Naive B cell (primary cell): ENCODE results near the gene KCNQ1. TPM values are rescaled to one million over a fixed set of nuclear protein-coding genes. Genes with fewer than 3 reads are reported as not detected.
A peak's percentile ranks its signal among the peaks of the same experiment; 100 is the strongest.

Experiments used
- ATAC-seq, 2 donors: fragments of 150-1000 bp; cut with Tn5 transposase; 2 replicates each; pipeline ENCODE4 v1.10.0; 2021; ENCODE audit warnings: low read depth in 2 of 2, mild to moderate bottlenecking in 2 of 2, moderate library complexity in 2 of 2
- DNase-seq: peaks from one replicate; pipeline ENCODE4 v3.0.0; 2022
- H3K27ac Mint-ChIP-seq, 6 donors: one replicate each; pipeline ENCODE4 v1.8.0; 2020 to 2022; ENCODE audit warnings: mild to moderate bottlenecking in 6 of 6, mixed read lengths in 6 of 6, moderate library complexity in 5 of 6, inconsistent platforms in 2 of 6
- H3K27me3 Mint-ChIP-seq, 3 donors: one replicate each; pipeline ENCODE4 v1.8.0; 2021 to 2022; ENCODE audit warnings: mixed read lengths in 3 of 3, mild to moderate bottlenecking in 1 of 3
- H3K36me3 Mint-ChIP-seq, 2 donors: one replicate each; pipeline ENCODE4 v1.8.0; 2020 to 2022; ENCODE audit warnings: mixed read lengths in 2 of 2, inconsistent platforms in 1 of 2, mild to moderate bottlenecking in 1 of 2
- H3K4me1 Mint-ChIP-seq, 3 donors: one replicate each; pipeline ENCODE4 v1.8.0; 2020 to 2022; ENCODE audit warnings: mixed read lengths in 3 of 3, inconsistent platforms in 1 of 3, mild to moderate bottlenecking in 1 of 3, moderate library complexity in 1 of 3
- H3K4me3 Mint-ChIP-seq, 8 donors: one replicate each; pipeline ENCODE4 v1.8.0; 2020 to 2022; ENCODE audit warnings: mild to moderate bottlenecking in 8 of 8, mixed read lengths in 8 of 8, moderate library complexity in 8 of 8, inconsistent platforms in 2 of 8
- H3K9me3 Mint-ChIP-seq, 7 donors: one replicate each; pipeline ENCODE4 v1.8.0; 2020 to 2022; ENCODE audit warnings: mixed read lengths in 7 of 7, mild to moderate bottlenecking in 5 of 7, inconsistent platforms in 2 of 7, moderate library complexity in 1 of 7
- polyA plus RNA-seq, 6 donors: library from polyadenylated mRNA; unstranded; fragments of 300-500 nt; fragmentation: Illumina TruSeq; gene quantifications; one replicate each; pipeline ENCODE4 v1.2.3, GENCODE V29; 2021; ENCODE audit warnings: low read depth in 6 of 6

The KCNQ1 gene
- polyA plus RNA-seq, 6 donors from 2014 or later, result 9.3 to 22.6 (median 10.3) TPM

GRCh38 chr11:2716376-2717095, 271.7 kb downstream of the KCNQ1 start:
- Mint-ChIP-seq H3K4me3 (no peak overlapping the region), H3K9me3 (no peaks in the 10 kb centered on the region), H3K36me3 (no peaks in the 10 kb centered on the region)

GRCh38 chr11:2717561-2718325, 272.9 kb downstream of the KCNQ1 start:
- H3K27me3 Mint-ChIP-seq, result peaks cover 0 to 4% (median 0%) of the 10 kb centered on the region in 3 donors
- H3K27ac Mint-ChIP-seq, result peak overlapping the region in 1 of 6 donors; percentile 15
- DNase-seq (no peak), ATAC-seq (no peak)
- H3K4me3 Mint-ChIP-seq, result no peak overlapping the region
- no peaks in the 10 kb centered on the region for H3K9me3 Mint-ChIP-seq
- no peaks in the 10 kb centered on the region for H3K4me1 Mint-ChIP-seq
- no peaks in the 10 kb centered on the region for H3K36me3 Mint-ChIP-seq

More at GRCh38 chr11:2716376-2717095, 271.7 kb downstream of the KCNQ1 start:
- Mint-ChIP-seq H3K27me3 (peaks cover 0 to 4% (median 0%) of the 10 kb centered on the region in 3 donors), H3K27ac (no peak overlapping the region), H3K4me1 (no peaks in the 10 kb centered on the region)
- ATAC-seq (no peak), DNase-seq (no peak)

DNA sequence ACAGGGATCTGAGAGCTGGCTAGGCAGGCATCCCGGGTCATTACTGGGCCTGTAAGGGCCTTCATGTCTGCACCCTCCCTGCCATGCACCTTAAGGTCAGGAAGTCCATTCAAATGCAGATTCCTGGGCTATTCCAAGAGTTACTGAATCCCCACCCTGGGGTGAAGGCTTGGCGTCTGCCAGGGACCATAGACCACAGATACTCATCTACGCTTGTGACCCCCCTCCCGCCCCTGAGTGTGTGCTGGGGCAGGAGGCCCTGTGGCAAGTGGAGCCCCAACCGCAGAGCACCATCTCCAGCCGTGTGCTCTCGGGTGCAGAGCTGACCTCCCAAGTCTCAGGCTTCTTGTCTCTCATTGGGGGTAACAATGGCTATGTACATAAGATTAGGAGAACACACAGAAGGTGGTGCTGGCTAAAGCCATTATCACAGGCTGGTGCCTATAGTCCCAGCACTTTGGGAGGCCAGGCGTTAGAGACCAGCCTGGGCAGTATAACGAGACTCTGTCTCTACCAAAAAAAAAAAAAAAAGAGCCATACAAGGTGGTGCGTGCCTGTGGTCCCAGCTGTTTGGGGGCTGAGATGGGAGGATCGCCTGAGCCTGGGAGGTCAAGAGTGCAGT, 274.1 kb downstream of the KCNQ1 start:
- no peak for DNase-seq
- Mint-ChIP-seq H3K9me3 (no peaks in the 10 kb centered on the region), H3K4me3 (no peak overlapping the region), H3K4me1 (no peaks in the 10 kb centered on the region), H3K36me3 (no peaks in the 10 kb centered on the region), H3K27ac (no peak overlapping the region), H3K27me3 (peaks cover 0 to 4% (median 0%) of the 10 kb centered on the region in 3 donors)
- no peak for ATAC-seq

- peaks cover 0 to 2% (median 0%) of the 10 kb centered on the region in 3 donors for H3K27me3 Mint-ChIP-seq
- no peaks in the 10 kb centered on the region for H3K36me3 Mint-ChIP-seq
- no peaks in the 10 kb centered on the region for H3K4me1 Mint-ChIP-seq
- DNase-seq (no peak), ATAC-seq (no peak)
- no peaks in the 10 kb centered on the region for H3K9me3 Mint-ChIP-seq
- H3K4me3 Mint-ChIP-seq, result no peak overlapping the region
- no peak overlapping the region for H3K27ac Mint-ChIP-seq
Measured at GRCh38 chr11:2719831-2720590, 275.2 kb downstream of the KCNQ1 start.

GRCh38 chr11:2721210-2721916, 276.6 kb downstream of the KCNQ1 start:
- ATAC-seq (no peak), DNase-seq (no peak)
- Mint-ChIP-seq H3K9me3 (no peaks in the 10 kb centered on the region), H3K4me1 (no peaks in the 10 kb centered on the region), H3K4me3 (no peak overlapping the region), H3K27me3 (no peaks in the 10 kb centered on the region), H3K27ac (no peak overlapping the region), H3K36me3 (no peaks in the 10 kb centered on the region)

GRCh38 chr11:2722955-2723354, 278.1 kb downstream of the KCNQ1 start:
- ATAC-seq, result no peak
- DNase-seq, result no peak
- peaks cover 0 to 6% (median under 1%) of the 10 kb centered on the region in 3 donors for H3K4me1 Mint-ChIP-seq
- H3K27me3 Mint-ChIP-seq, result no peaks in the 10 kb centered on the region
- H3K9me3 Mint-ChIP-seq, result no peaks in the 10 kb centered on the region
- peak overlapping the region in 1 of 6 donors; percentile 36 for H3K27ac Mint-ChIP-seq
- H3K4me3 Mint-ChIP-seq, result no peak overlapping the region
- H3K36me3 Mint-ChIP-seq, result no peaks in the 10 kb centered on the region

- Mint-ChIP-seq H3K4me1 (peaks cover 0 to 6% (median 6%) of the 10 kb centered on the region in 3 donors), H3K4me3 (no peak overlapping the region), H3K27ac (no peak overlapping the region), H3K27me3 (no peaks in the 10 kb centered on the region), H3K36me3 (no peaks in the 10 kb centered on the region), H3K9me3 (no peaks in the 10 kb centered on the region)
- DNase-seq, result no peak
- ATAC-seq, result no peak
Measured at GRCh38 chr11:2724104-2724503, 279.3 kb downstream of the KCNQ1 start.

DNA sequence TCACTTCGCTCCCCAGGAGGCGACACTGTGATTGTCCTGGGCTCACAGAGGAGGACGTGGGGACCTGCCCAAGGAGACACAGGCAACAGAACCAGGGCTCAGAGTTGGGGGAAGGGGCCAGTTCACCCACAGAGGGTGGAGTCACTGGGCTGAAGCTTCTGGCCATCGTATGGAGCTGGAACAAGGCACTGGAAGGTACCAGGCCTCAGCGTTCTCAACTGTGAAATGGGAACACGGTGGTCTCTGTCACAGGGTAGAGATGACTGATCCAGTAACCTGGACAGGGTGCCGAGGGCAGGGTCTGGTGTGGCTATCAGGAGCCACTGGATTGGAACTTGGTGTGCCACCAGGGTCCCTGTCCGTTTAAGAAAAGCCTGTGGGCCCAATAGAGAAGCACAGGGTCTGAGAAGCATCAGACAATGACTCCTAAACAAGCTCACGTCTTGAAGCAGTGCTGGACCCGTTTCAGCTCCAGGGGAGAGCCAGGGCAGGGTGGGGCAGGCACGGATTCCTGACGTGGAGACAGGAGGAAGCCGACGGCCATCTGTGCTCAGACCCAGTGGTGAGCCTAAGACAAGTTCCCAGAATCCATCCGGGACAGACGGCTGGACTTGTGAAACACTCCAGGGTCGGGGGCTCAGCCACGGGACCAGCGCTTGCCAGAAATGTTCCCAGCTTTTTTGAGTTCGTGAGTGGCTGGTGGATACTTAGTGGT, 280.0 kb downstream of the KCNQ1 start:
- no peak for ATAC-seq
- Mint-ChIP-seq H3K4me3 (no peak overlapping the region), H3K27me3 (no peaks in the 10 kb centered on the region), H3K27ac (no peak overlapping the region), H3K4me1 (peaks cover 0 to 6% (median 6%) of the 10 kb centered on the region in 3 donors), H3K36me3 (no peaks in the 10 kb centered on the region), H3K9me3 (no peaks in the 10 kb centered on the region)
- no peak for DNase-seq

- H3K4me3 Mint-ChIP-seq, result no peak overlapping the region
- no peak overlapping the region for H3K27ac Mint-ChIP-seq
- ATAC-seq (no peak), DNase-seq (no peak)
- no peaks in the 10 kb centered on the region for H3K36me3 Mint-ChIP-seq
- no peaks in the 10 kb centered on the region for H3K27me3 Mint-ChIP-seq
- no peaks in the 10 kb centered on the region for H3K9me3 Mint-ChIP-seq
- peaks cover 0 to 6% (median 6%) of the 10 kb centered on the region in 3 donors for H3K4me1 Mint-ChIP-seq
Measured at GRCh38 chr11:2725368-2726300, 280.8 kb downstream of the KCNQ1 start.

DNA sequence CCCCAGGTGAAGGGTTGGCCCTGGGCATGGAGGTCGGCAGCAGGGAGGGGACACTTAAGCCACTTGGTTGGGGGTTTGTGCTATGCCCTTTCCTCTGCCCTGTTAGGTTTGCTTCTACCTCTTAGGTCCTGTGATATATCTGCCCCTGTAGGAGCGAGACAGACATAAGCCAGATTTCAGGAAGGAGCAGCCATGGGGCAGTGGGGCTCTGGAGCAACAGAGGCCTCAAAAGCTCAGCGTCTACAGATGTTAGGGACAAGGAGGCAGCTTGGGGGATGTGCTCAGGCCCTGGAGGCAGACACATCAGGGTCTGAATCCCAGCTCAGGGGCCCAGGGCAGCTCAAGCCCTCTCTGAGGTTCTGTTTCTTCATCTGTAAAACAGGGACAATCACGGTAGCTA, 282.2 kb downstream of the KCNQ1 start:
- ATAC-seq (no peak), DNase-seq (no peak)
- Mint-ChIP-seq H3K4me1 (peaks cover 0 to 6% (median 6%) of the 10 kb centered on the region in 3 donors), H3K9me3 (no peaks in the 10 kb centered on the region), H3K4me3 (no peak overlapping the region), H3K27ac (peak overlapping the region in 1 of 6 donors; percentile 36), H3K27me3 (no peaks in the 10 kb centered on the region), H3K36me3 (no peaks in the 10 kb centered on the region)

- H3K4me3 Mint-ChIP-seq, result no peak overlapping the region
- peaks cover 0 to 6% (median 6%) of the 10 kb centered on the region in 3 donors for H3K4me1 Mint-ChIP-seq
- H3K27ac Mint-ChIP-seq, result peak overlapping the region in 1 of 6 donors; percentile 39
- DNase-seq, result no peak
- ATAC-seq, result no peak
- H3K9me3 Mint-ChIP-seq, result no peaks in the 10 kb centered on the region
- H3K27me3 Mint-ChIP-seq, result no peaks in the 10 kb centered on the region
- no peaks in the 10 kb centered on the region for H3K36me3 Mint-ChIP-seq
Measured at GRCh38 chr11:2728128-2728662, 283.4 kb downstream of the KCNQ1 start.
